GM13977 (cell line): ENCODE measurements around the gene CCDC106.
A peak's percentile ranks its signal among the peaks of the same experiment; 100 is the strongest.

Experiments used
- DNase-seq: peaks from one replicate; pipeline ENCODE4 v3.0.0; 2012; ENCODE audit warnings: low spot score
- CTCF ChIP-seq: IDR thresholded peaks from 2 replicates; pipeline ENCODE4 v1.5.1; 2012; ENCODE audit warnings: mild to moderate bottlenecking, control low read depth; ENCODE audit not compliant: insufficient read depth; ENCODE audit errors: extremely low read depth, missing control alignments
- in situ Hi-C: fragments of 300-500 bp; cut with MboI; formaldehyde crosslinking; loops from one replicate; pipeline ENCODE4 v1.12.0; 2022; ENCODE audit warnings: low sequenced_read_pairs, low pct_unique_long_range_greater_than_20kb, mixed read lengths, inconsistent platforms; ENCODE audit not compliant: unreplicated experiment

Gene CCDC106

GRCh38 chr19:55623130-55623529, 24.9 kb upstream of the CCDC106 start:
- DNase-seq: no peak
- no peak for TF ChIP-seq CTCF
- in situ Hi-C loops: loop anchor here (25.0 kb wide), 1 partner anchor 1161 kb away; the partner anchor contains the start of genes CDC42EP5 and LENG9

GRCh38 chr19:55623561-55623960, 24.5 kb upstream of the CCDC106 start:
- no peak for DNase-seq
- no peak for TF ChIP-seq CTCF
- in situ Hi-C loops: loop anchor here (25.0 kb wide), 1 partner anchor 1161 kb away; the partner anchor contains the start of genes CDC42EP5 and LENG9

- in situ Hi-C loops: loop anchor here (5.0 to 25.0 kb wide), 2 partner anchors 117 to 1162 kb away; partner anchors contain the start of genes CDC42EP5 and LENG9
- no peak for TF ChIP-seq CTCF
- peak; percentile 96 for DNase-seq
Observed at GRCh38 chr19:55624109-55625003, 23.7 kb upstream of the CCDC106 start, which contains the start of gene ZNF784. Gene ZNF784, minus strand, starts transcription at chr19:55624566. Its CDS starts 5 bp downstream, at chr19:55624561.

GRCh38 chr19:55625004-55625326, 23.0 kb upstream of the CCDC106 start:
- DNase-seq: no peak
- no peak for TF ChIP-seq CTCF
- in situ Hi-C loops: loop anchor here (5.0 kb wide), 1 partner anchor 118 kb away; no protein-coding TSS in a partner anchor

- in situ Hi-C loops: loop anchor here (5.0 kb wide), 1 partner anchor 119 kb away; no protein-coding TSS in a partner anchor
- no peak for TF ChIP-seq CTCF
- DNase-seq: no peak
Observed at GRCh38 chr19:55626350-55626749, 21.7 kb upstream of the CCDC106 start.

GRCh38 chr19:55632463-55632834, 15.6 kb upstream of the CCDC106 start:
- no peak for DNase-seq
- in situ Hi-C loops: no loop called here
- TF ChIP-seq CTCF: peak; percentile 82
